H1 (cell line): ENCODE measurements around the gene MYOC. TPM values are rescaled to one million over a fixed set of nuclear protein-coding genes. Genes with fewer than 3 reads are reported as not detected.

Experiments used
- CBX8 ChIP-seq: fragments of 300-800, 300-1000 bp; sonication (generic); IDR thresholded peaks from 2 replicates; pipeline ENCODE4 v1.7.1; 2016; ENCODE audit warnings: low read depth, low read length, borderline replicate concordance
- EZH2 ChIP-seq: fragments of 200-600 bp; sonication (generic); IDR thresholded peaks from 2 replicates; pipeline ENCODE4 v1.7.1; 2012; ENCODE audit warnings: low read depth, mild to moderate bottlenecking, moderate library complexity, low read length, inconsistent platforms; ENCODE audit not compliant: severe bottlenecking
- HDAC6 ChIP-seq: IDR thresholded peaks from one replicate; pipeline ENCODE4 v1.7.1; 2012; ENCODE audit warnings: low read depth, mild to moderate bottlenecking, inconsistent platforms, low read length, moderate library complexity
- RAD21 ChIP-seq, 2 experiments: IDR thresholded peaks in 1 of 2; conservative IDR thresholded peaks in 1 of 2; 2 replicates each; pipeline ENCODE4 v1.6.1; 2011; ENCODE audit warnings: low read depth in 2 of 2, low read length in 2 of 2, improper control_type of control experiment in 1 of 2, inconsistent platforms in 1 of 2, mild to moderate bottlenecking in 1 of 2, moderate library complexity in 1 of 2
- RNF2 ChIP-seq: fragments of 200-900, 300-1000 bp; sonication (generic); IDR thresholded peaks from 2 replicates; pipeline ENCODE4 v1.7.1; 2016; ENCODE audit warnings: borderline replicate concordance, low read depth, mild to moderate bottlenecking, antibody characterized with exemption, low read length; ENCODE audit not compliant: poor library complexity, severe bottlenecking; ENCODE audit errors: missing control alignments
- TAF1 ChIP-seq: IDR thresholded peaks from 2 replicates; pipeline ENCODE4 v1.6.1; 2011; ENCODE audit warnings: mild to moderate bottlenecking, low read depth, low read length
- TBP ChIP-seq: IDR thresholded peaks from 2 replicates; pipeline ENCODE4 v1.6.1; 2011; ENCODE audit warnings: low read depth, low read length, improper control_type of control experiment
- polyA plus RNA-seq, 7 experiments: library from polyadenylated mRNA; depleted of rRNA in 3 of 7; stranded (reverse) in 5 of 7; unstranded in 2 of 7; fragments of >200 nt in 5 of 7; fragments of 200-250 nt in 2 of 7; gene quantifications; 1 replicate in 5 of 7; 2 replicates in 1 of 7; 4 replicates in 1 of 7; pipeline versions ENCODE4 v1.2.1 to v1.2.3, GENCODE V29; 2011 to 2013; ENCODE audit warnings: missing spikeins in 2 of 7, mixed read lengths in 2 of 7
- total RNA-seq: library from RNA; stranded (reverse); fragmentation: NEBNext Ultra II Directional; extraction: Animal tissue kit (Norgen Biotek cat#: 25700); gene quantifications from 2 replicates; pipeline ENCODE4 v1.2.1, GENCODE V29; 2021
- TF ChIP-seq, protein P1 (sequence below): fragments of 300-600 bp; sonication (generic); IDR thresholded peaks from 2 replicates; pipeline ENCODE4 v1.7.1; 2012; ENCODE audit warnings: low read length, moderate library complexity, mild to moderate bottlenecking, inconsistent platforms; ENCODE audit not compliant: insufficient replicate concordance
- TF ChIP-seq, protein P2 (sequence below): IDR thresholded peaks from 2 replicates; pipeline ENCODE4 v1.6.1; 2012; ENCODE audit warnings: low read length, inconsistent platforms

The MYOC gene
- total and polyA plus RNA-seq, 2 of the 8 experiments (the other 6 are each of a cell fraction or from before 2014, with no cell fraction given), result not detected

DNA sequence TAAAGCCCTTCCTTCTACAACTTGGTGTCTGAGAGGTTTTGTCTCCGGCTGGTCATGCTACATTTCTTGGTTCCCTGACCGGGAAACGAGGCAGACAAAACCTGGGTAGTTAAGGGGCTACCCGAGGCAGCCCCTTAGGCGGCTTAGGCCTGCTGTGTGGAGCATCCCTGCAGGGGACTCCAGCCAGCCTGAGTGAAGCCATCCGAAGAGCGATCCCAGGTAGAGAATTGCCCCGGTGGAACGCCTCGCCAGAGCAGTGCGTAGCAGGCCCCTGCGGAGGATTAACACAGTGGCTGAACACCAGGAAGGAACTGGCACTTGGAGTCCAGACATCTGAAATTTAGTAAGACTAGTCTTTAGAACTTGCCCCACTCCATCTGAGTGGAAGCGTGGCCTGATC, 51.6 kb downstream of the MYOC start (continued):
- TF ChIP-seq, protein P1, sequence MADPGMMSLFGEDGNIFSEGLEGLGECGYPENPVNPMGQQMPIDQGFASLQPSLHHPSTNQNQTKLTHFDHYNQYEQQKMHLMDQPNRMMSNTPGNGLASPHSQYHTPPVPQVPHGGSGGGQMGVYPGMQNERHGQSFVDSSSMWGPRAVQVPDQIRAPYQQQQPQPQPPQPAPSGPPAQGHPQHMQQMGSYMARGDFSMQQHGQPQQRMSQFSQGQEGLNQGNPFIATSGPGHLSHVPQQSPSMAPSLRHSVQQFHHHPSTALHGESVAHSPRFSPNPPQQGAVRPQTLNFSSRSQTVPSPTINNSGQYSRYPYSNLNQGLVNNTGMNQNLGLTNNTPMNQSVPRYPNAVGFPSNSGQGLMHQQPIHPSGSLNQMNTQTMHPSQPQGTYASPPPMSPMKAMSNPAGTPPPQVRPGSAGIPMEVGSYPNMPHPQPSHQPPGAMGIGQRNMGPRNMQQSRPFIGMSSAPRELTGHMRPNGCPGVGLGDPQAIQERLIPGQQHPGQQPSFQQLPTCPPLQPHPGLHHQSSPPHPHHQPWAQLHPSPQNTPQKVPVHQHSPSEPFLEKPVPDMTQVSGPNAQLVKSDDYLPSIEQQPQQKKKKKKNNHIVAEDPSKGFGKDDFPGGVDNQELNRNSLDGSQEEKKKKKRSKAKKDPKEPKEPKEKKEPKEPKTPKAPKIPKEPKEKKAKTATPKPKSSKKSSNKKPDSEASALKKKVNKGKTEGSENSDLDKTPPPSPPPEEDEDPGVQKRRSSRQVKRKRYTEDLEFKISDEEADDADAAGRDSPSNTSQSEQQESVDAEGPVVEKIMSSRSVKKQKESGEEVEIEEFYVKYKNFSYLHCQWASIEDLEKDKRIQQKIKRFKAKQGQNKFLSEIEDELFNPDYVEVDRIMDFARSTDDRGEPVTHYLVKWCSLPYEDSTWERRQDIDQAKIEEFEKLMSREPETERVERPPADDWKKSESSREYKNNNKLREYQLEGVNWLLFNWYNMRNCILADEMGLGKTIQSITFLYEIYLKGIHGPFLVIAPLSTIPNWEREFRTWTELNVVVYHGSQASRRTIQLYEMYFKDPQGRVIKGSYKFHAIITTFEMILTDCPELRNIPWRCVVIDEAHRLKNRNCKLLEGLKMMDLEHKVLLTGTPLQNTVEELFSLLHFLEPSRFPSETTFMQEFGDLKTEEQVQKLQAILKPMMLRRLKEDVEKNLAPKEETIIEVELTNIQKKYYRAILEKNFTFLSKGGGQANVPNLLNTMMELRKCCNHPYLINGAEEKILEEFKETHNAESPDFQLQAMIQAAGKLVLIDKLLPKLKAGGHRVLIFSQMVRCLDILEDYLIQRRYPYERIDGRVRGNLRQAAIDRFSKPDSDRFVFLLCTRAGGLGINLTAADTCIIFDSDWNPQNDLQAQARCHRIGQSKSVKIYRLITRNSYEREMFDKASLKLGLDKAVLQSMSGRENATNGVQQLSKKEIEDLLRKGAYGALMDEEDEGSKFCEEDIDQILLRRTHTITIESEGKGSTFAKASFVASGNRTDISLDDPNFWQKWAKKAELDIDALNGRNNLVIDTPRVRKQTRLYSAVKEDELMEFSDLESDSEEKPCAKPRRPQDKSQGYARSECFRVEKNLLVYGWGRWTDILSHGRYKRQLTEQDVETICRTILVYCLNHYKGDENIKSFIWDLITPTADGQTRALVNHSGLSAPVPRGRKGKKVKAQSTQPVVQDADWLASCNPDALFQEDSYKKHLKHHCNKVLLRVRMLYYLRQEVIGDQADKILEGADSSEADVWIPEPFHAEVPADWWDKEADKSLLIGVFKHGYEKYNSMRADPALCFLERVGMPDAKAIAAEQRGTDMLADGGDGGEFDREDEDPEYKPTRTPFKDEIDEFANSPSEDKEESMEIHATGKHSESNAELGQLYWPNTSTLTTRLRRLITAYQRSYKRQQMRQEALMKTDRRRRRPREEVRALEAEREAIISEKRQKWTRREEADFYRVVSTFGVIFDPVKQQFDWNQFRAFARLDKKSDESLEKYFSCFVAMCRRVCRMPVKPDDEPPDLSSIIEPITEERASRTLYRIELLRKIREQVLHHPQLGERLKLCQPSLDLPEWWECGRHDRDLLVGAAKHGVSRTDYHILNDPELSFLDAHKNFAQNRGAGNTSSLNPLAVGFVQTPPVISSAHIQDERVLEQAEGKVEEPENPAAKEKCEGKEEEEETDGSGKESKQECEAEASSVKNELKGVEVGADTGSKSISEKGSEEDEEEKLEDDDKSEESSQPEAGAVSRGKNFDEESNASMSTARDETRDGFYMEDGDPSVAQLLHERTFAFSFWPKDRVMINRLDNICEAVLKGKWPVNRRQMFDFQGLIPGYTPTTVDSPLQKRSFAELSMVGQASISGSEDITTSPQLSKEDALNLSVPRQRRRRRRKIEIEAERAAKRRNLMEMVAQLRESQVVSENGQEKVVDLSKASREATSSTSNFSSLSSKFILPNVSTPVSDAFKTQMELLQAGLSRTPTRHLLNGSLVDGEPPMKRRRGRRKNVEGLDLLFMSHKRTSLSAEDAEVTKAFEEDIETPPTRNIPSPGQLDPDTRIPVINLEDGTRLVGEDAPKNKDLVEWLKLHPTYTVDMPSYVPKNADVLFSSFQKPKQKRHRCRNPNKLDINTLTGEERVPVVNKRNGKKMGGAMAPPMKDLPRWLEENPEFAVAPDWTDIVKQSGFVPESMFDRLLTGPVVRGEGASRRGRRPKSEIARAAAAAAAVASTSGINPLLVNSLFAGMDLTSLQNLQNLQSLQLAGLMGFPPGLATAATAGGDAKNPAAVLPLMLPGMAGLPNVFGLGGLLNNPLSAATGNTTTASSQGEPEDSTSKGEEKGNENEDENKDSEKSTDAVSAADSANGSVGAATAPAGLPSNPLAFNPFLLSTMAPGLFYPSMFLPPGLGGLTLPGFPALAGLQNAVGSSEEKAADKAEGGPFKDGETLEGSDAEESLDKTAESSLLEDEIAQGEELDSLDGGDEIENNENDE, result no peak
- TF ChIP-seq EZH2 (no peak), RNF2 (no peak), TAF1 (no peak), CBX8 (no peak), HDAC6 (no peak), RAD21 (IDR thresholded peaks at IDR 0.05 in 1 of 2, conservative IDR thresholded peaks at IDR 0.05 in 1 of 2; ENCODE audit: low read depth in 2 of 2, low read length in 2 of 2) (no peak), TBP (no peak)
- TF ChIP-seq, protein P2, sequence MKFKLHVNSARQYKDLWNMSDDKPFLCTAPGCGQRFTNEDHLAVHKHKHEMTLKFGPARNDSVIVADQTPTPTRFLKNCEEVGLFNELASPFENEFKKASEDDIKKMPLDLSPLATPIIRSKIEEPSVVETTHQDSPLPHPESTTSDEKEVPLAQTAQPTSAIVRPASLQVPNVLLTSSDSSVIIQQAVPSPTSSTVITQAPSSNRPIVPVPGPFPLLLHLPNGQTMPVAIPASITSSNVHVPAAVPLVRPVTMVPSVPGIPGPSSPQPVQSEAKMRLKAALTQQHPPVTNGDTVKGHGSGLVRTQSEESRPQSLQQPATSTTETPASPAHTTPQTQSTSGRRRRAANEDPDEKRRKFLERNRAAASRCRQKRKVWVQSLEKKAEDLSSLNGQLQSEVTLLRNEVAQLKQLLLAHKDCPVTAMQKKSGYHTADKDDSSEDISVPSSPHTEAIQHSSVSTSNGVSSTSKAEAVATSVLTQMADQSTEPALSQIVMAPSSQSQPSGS, result no peak
